K562 (cell line): Measurements from ENCODE around the gene TNK2. TPM values are rescaled to one million over a fixed set of nuclear protein-coding genes. Genes with fewer than 3 reads are reported as not detected.

Experiments
- ATAC-seq: fragments of 200-7000 bp; cut with Tn5 transposase; 3 replicates; pipeline ENCODE4 v1.9.1; 2020; ENCODE audit warnings: moderate library complexity
- BruUV-seq: library from RNA; stranded (reverse); fragments of 400-500 nt; replicated peaks from 2 replicates; lab custom pipeline; 2021; lab: Mats Ljungman, UMichigan
- CTCF ChIA-PET: fragments of 300-600 bp; formaldehyde crosslinking; extraction: SDS; loops from one replicate; lab custom pipeline; 2021; ENCODE audit warnings: low intra/inter-chr PET ratio; lab: Yijun Ruan, JAX
- POLR2A ChIA-PET: fragments of 300-600, 350-650 bp; sonication (Branson Sonifier 250); formaldehyde crosslinking; extraction: SDS; loops from one replicate; lab custom pipeline; 2021; ENCODE audit warnings: antibody characterized with exemption, inconsistent platforms; lab: Yijun Ruan, JAX
- DNase-seq, 4 experiments: peaks; one replicate each; pipeline versions ENCODE4 v3.0.0 to v3.0.0-alpha.2; 2011 to 2018; ENCODE audit warnings: low spot score in 3 of 4, mixed read lengths in 3 of 4; ENCODE audit errors: extremely low read depth in 1 of 4
- FAIRE-seq: peaks from 2 replicates; lab custom pipeline; 2011; peaks lifted over from hg19 to GRCh38; lab: Jason Lieb, UNC
- H2AFZ ChIP-seq: 2 replicates; pipeline ENCODE4 v1.6.0; 2011; ENCODE audit warnings: low read depth, low read length, control low read depth, inconsistent platforms
- H3K27ac ChIP-seq: fragments of 200-600 bp; 3 replicates; pipeline ENCODE4 v1.8.0; 2011; ENCODE audit warnings: low read depth, mild to moderate bottlenecking, control low read depth, inconsistent platforms, low read length, moderate library complexity, mixed read lengths; ENCODE audit errors: extremely low read depth
- H3K27me3 ChIP-seq, 2 experiments: fragments of 300-600 bp in 1 of 2; 2 replicates in 1 of 2; 3 replicates in 1 of 2; pipeline versions ENCODE4 v1.6.0 to v1.8.0; 2011; ENCODE audit warnings: inconsistent platforms in 2 of 2, low read length in 2 of 2, mild to moderate bottlenecking in 1 of 2, mixed read lengths in 1 of 2, moderate library complexity in 1 of 2; ENCODE audit not compliant: control insufficient read depth in 2 of 2, insufficient read depth in 2 of 2
- H3K36me3 ChIP-seq: fragments of 300-600 bp; 3 replicates; pipeline ENCODE4 v1.8.0; 2011; ENCODE audit warnings: mild to moderate bottlenecking, low read length, inconsistent platforms; ENCODE audit not compliant: control insufficient read depth, insufficient read depth
- H3K4me1 ChIP-seq, 2 experiments: fragments of 200-600 bp in 1 of 2; replicated peaks in 1 of 2; 2 replicates in 1 of 2; 3 replicates in 1 of 2; pipeline versions ENCODE4 v1.5.1 to v1.8.0; 2011; ENCODE audit warnings: inconsistent platforms in 2 of 2, low read length in 2 of 2, mild to moderate bottlenecking in 1 of 2, mixed read lengths in 1 of 2, moderate library complexity in 1 of 2; ENCODE audit not compliant: control insufficient read depth in 2 of 2, insufficient read depth in 2 of 2
- H3K4me2 ChIP-seq: 2 replicates; pipeline ENCODE4 v1.6.1; 2011; ENCODE audit warnings: low read length, control low read depth, inconsistent platforms, mixed read lengths; ENCODE audit not compliant: insufficient read depth
- H3K4me3 ChIP-seq: fragments of 200-600 bp; sonication (generic), shearing (Covaris generic); 2 replicates; pipeline ENCODE4 v1.5.1; 2016; ENCODE audit warnings: control low read depth, inconsistent platforms
- H3K79me2 ChIP-seq: fragments of 200-600 bp; 3 replicates; pipeline ENCODE4 v1.8.0; 2011; ENCODE audit warnings: low read length, inconsistent platforms; ENCODE audit not compliant: control insufficient read depth, insufficient read depth
- H3K9ac ChIP-seq, 2 experiments: 2 replicates each; pipeline versions ENCODE4 v1.6.0 to v1.6.1; 2011; ENCODE audit warnings: low read depth in 2 of 2, low read length in 2 of 2, control low read depth in 1 of 2, inconsistent platforms in 1 of 2, mild to moderate bottlenecking in 1 of 2, mixed read lengths in 1 of 2; ENCODE audit not compliant: insufficient read depth in 1 of 2
- H3K9me1 ChIP-seq: one replicate; pipeline ENCODE4 v1.6.0; 2011; ENCODE audit warnings: inconsistent platforms, mild to moderate bottlenecking, low read length, moderate library complexity; ENCODE audit not compliant: control insufficient read depth, insufficient read depth
- H3K9me3 ChIP-seq: replicated peaks from 2 replicates; pipeline ENCODE4 v1.5.1; 2011; ENCODE audit warnings: low read depth, low read length, inconsistent platforms; ENCODE audit not compliant: control insufficient read depth, insufficient read depth
- H4K20me1 ChIP-seq: replicated peaks from 2 replicates; pipeline ENCODE4 v1.6.1; 2011; ENCODE audit warnings: low read length, inconsistent platforms, mixed read lengths; ENCODE audit not compliant: control insufficient read depth, insufficient read depth
- SIN3A ChIP-seq, 2 experiments: fragments of 150-350 bp in 1 of 2; IDR thresholded peaks; 2 replicates each; pipeline ENCODE4 v1.6.1; 2011 to 2016; ENCODE audit warnings: borderline replicate concordance in 2 of 2, low read depth in 2 of 2, low read length in 2 of 2, mild to moderate bottlenecking in 2 of 2, moderate library complexity in 2 of 2; ENCODE audit not compliant: control insufficient read depth in 1 of 2
- WGBS: fragments of 100-300 bp; shearing (Covaris generic); methylation state at CpG from one replicate; pipeline ENCODE4 v1.1.6; 2016; ENCODE audit warnings: low coverage, mixed read lengths; ENCODE audit not compliant: insufficient coverage; ENCODE audit errors: missing lambda C conversion rate; 5-methylcytosine and 5-hydroxymethylcytosine counted together
- in situ Hi-C: fragments of 300-500 bp; cut with MboI; formaldehyde crosslinking; loops from 4 replicates; pipeline ENCODE4 v1.15.0; 2018; ENCODE audit warnings: inconsistent platforms, mixed read lengths
- intact Hi-C: fragments of 100-400 bp; cut with micrococcal nuclease; formaldehyde crosslinking; loops from 2 replicates; pipeline ENCODE4 v1.14.2; 2022
- polyA plus RNA-seq, 8 experiments: library from polyadenylated mRNA; depleted of rRNA in 4 of 8; stranded (reverse) in 5 of 8; unstranded in 3 of 8; fragments of >200 nt; fragmentation: Nextera tagmentation in 2 of 8; fragmentation: Illumina TruSeq in 1 of 8; extraction: Ambion mirVana in 2 of 8; extraction: Trizol in 1 of 8; gene quantifications; 2 replicates each; pipeline versions ENCODE4 v1.2.1 to v1.2.3, GENCODE V29; 2011 to 2014; ENCODE audit warnings: inconsistent platforms in 1 of 8, missing spikeins in 1 of 8
- total RNA-seq, 7 experiments: library from RNA; depleted of rRNA in 6 of 7; stranded (reverse); fragments of >200 nt in 6 of 7; fragmentation: Illumina TruSeq in 2 of 7; extraction: Trizol in 2 of 7; gene quantifications; 2 replicates each; pipeline versions ENCODE4 v1.2.1 to v1.2.3, GENCODE V29; 2011 to 2021; ENCODE audit warnings: low replicate concordance in 1 of 7
- TF ChIP-seq, protein P1 (sequence below): fragments of 450-650 bp; formaldehyde crosslinking; IDR thresholded peaks from 2 replicates; pipeline ENCODE4 v1.4.0; 2020; ENCODE audit warnings: mild to moderate bottlenecking, mixed read lengths
- TF ChIP-seq, protein P2 (sequence below): fragments of 450-650 bp; IDR thresholded peaks from 2 replicates; pipeline ENCODE4 v1.6.1; 2016; ENCODE audit warnings: borderline replicate concordance
- TF ChIP-seq, protein P3 (sequence below): fragments of 250-450 bp; sonication (Bioruptor Pico); IDR thresholded peaks from 2 replicates; pipeline ENCODE4 v1.4.0; 2020

TNK2 gene
- total and polyA plus RNA-seq, 9 of the 15 experiments (the other 6 are each of a cell fraction or from before 2014, with no cell fraction given): 0.03 to 33.8 (median 6.5) TPM

DNA sequence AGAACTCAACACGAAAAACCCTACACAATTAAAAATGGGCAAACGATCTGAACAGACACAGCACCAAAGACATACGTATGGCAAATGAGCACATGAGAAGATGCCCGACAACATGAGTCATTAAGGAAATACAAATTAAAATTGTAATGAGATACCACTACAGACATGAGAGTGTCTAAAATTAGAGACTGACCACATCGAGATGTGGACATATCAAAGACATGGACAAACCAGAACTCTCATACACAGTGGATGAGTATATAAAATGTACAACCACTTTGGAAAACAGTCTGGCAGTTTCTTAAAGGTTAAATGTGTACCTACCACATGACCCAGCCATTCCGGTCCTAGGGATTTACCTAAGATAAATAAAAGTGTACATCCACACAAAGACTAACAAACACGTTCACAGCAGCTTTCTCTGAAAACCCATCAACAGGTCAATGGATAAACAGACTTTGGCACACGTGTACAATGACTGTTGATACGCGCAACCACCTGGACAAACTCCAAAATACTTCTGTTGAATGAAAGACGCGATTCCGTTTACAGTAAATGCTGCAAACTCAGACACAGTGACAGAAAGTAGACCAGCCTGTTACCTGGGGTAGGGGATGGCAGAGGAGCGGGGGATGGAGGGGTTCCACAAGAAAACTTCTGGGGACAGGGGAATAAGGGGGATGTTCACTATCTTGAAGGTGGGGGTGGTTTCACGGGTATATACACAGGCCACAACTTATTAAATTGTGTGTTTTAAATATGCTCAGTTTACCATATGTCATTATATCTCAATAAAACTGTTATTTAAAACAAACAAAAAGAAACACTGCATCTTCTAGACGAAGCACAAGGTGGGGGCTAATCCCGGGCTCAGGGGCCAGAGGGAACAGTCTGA, 2.1 kb downstream of the TNK2 start (continued):
- TF ChIP-seq SIN3A (IDR thresholded peaks at IDR 0.05; ENCODE audit: borderline replicate concordance in 2 of 2, control insufficient read depth in 1 of 2, low read depth in 2 of 2, low read length in 2 of 2): no peak
- TF ChIP-seq, protein P1, sequence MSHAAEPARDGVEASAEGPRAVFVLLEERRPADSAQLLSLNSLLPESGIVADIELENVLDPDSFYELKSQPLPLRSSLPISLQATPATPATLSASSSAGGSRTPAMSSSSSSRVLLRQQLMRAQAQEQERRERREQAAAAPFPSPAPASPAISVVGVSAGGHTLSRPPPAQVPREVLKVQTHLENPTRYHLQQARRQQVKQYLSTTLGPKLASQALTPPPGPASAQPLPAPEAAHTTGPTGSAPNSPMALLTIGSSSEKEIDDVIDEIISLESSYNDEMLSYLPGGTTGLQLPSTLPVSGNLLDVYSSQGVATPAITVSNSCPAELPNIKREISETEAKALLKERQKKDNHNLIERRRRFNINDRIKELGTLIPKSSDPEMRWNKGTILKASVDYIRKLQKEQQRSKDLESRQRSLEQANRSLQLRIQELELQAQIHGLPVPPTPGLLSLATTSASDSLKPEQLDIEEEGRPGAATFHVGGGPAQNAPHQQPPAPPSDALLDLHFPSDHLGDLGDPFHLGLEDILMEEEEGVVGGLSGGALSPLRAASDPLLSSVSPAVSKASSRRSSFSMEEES: no peak

DNA sequence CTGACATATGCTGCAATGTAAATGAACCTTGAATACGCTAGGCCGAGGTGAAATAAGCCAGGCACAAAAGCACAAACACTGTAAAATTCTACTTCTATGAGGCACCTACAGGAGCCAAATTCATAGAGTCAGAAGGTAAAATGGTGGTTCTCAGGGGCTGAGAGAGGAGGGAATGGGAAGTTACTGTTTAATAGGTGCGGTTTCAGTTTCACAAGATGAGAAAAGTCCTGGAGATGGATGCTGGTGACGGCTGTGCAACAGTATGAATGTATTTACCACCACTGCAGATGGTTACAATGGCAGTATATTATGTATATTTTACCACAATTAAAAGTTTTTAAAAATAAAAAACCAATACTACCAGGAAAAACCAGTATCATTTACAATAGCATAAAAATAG, 4.0 kb downstream of the TNK2 start:
- H3K4me1 ChIP-seq: peaks cover 29 to 34% of the 10 kb centered on the region in 2 experiments
- no peak for ATAC-seq
- POLR2A ChIA-PET: no interaction called here
- no peak overlapping the region for H3K4me2 ChIP-seq
- FAIRE-seq: no peak
- no peak overlapping the region for H3K27ac ChIP-seq
- DNase-seq: no peak
- no peaks in the 10 kb centered on the region for H3K27me3 ChIP-seq
- peaks cover 24% of the 10 kb centered on the region; the same call in 2 of the 3 replicates for H3K79me2 ChIP-seq
- 85% methylated on average over 4 of the region's 4 CpGs for WGBS
- no peaks in the 10 kb centered on the region for H3K9me3 ChIP-seq
- TF ChIP-seq, protein P2, sequence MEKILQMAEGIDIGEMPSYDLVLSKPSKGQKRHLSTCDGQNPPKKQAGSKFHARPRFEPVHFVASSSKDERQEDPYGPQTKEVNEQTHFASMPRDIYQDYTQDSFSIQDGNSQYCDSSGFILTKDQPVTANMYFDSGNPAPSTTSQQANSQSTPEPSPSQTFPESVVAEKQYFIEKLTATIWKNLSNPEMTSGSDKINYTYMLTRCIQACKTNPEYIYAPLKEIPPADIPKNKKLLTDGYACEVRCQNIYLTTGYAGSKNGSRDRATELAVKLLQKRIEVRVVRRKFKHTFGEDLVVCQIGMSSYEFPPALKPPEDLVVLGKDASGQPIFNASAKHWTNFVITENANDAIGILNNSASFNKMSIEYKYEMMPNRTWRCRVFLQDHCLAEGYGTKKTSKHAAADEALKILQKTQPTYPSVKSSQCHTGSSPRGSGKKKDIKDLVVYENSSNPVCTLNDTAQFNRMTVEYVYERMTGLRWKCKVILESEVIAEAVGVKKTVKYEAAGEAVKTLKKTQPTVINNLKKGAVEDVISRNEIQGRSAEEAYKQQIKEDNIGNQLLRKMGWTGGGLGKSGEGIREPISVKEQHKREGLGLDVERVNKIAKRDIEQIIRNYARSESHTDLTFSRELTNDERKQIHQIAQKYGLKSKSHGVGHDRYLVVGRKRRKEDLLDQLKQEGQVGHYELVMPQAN: no peak
- TF ChIP-seq, protein P3, sequence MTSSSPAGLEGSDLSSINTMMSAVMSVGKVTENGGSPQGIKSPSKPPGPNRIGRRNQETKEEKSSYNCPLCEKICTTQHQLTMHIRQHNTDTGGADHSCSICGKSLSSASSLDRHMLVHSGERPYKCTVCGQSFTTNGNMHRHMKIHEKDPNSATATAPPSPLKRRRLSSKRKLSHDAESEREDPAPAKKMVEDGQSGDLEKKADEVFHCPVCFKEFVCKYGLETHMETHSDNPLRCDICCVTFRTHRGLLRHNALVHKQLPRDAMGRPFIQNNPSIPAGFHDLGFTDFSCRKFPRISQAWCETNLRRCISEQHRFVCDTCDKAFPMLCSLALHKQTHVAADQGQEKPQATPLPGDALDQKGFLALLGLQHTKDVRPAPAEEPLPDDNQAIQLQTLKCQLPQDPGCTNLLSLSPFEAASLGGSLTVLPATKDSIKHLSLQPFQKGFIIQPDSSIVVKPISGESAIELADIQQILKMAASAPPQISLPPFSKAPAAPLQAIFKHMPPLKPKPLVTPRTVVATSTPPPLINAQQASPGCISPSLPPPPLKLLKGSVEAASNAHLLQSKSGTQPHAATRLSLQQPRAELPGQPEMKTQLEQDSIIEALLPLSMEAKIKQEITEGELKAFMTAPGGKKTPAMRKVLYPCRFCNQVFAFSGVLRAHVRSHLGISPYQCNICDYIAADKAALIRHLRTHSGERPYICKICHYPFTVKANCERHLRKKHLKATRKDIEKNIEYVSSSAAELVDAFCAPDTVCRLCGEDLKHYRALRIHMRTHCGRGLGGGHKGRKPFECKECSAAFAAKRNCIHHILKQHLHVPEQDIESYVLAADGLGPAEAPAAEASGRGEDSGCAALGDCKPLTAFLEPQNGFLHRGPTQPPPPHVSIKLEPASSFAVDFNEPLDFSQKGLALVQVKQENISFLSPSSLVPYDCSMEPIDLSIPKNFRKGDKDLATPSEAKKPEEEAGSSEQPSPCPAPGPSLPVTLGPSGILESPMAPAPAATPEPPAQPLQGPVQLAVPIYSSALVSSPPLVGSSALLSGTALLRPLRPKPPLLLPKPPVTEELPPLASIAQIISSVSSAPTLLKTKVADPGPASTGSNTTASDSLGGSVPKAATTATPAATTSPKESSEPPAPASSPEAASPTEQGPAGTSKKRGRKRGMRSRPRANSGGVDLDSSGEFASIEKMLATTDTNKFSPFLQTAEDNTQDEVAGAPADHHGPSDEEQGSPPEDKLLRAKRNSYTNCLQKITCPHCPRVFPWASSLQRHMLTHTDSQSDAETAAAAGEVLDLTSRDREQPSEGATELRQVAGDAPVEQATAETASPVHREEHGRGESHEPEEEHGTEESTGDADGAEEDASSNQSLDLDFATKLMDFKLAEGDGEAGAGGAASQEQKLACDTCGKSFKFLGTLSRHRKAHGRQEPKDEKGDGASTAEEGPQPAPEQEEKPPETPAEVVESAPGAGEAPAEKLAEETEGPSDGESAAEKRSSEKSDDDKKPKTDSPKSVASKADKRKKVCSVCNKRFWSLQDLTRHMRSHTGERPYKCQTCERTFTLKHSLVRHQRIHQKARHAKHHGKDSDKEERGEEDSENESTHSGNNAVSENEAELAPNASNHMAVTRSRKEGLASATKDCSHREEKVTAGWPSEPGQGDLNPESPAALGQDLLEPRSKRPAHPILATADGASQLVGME (CRISPR knock-in tag): no peak
- TF ChIP-seq, all 486 proteins: peak for 0
- H3K4me3 ChIP-seq: no peak overlapping the region
- no TSS peak for BruUV-seq
- CTCF ChIA-PET: no interaction called here
- H3K36me3 ChIP-seq: no peaks in the 10 kb centered on the region
- peaks cover 18% of the 10 kb centered on the region for H4K20me1 ChIP-seq
- H3K9me1 ChIP-seq: no peaks in the 10 kb centered on the region
- no peak overlapping the region for H2AFZ ChIP-seq
- intact Hi-C loops (no loop called here), in situ Hi-C loops (no loop called here)
- H3K9ac ChIP-seq: no peak overlapping the region
